GM19023 (cell line): ENCODE measurements around the gene EEF2K.

Experiments
- ATAC-seq: cut with Tn5 transposase; IDR thresholded peaks from one replicate; pipeline ENCODE4 v1.9.1; 2021; ENCODE audit warnings: mild to moderate bottlenecking, moderate library complexity; ENCODE audit not compliant: unreplicated experiment

The EEF2K gene

GRCh38 chr16:22314661-22315626 lies 108.9 kb downstream of the EEF2K start:
- no peak for ATAC-seq

- ATAC-seq: no peak
Measured at GRCh38 chr16:22315979-22316378, 109.9 kb downstream of the EEF2K start.

- no peak for ATAC-seq
Measured at GRCh38 chr16:22316411-22316811, 110.3 kb downstream of the EEF2K start.

- ATAC-seq: no peak
Measured at GRCh38 chr16:22317001-22317530, 111.0 kb downstream of the EEF2K start.

- ATAC-seq: no peak
Measured at GRCh38 chr16:22317625-22318024, 111.5 kb downstream of the EEF2K start.

- no peak for ATAC-seq
Measured at GRCh38 chr16:22318690-22319358, 112.7 kb downstream of the EEF2K start.

- ATAC-seq: no peak
Measured at GRCh38 chr16:22320572-22321339, 114.7 kb downstream of the EEF2K start.

- no peak for ATAC-seq
Measured at GRCh38 chr16:22321340-22322001, 115.4 kb downstream of the EEF2K start.

GRCh38 chr16:22322021-22322471 lies 116.0 kb downstream of the EEF2K start:
- no peak for ATAC-seq

GRCh38 chr16:22322741-22323140 lies 116.7 kb downstream of the EEF2K start:
- no peak for ATAC-seq

GRCh38 chr16:22323173-22323958 lies 117.3 kb downstream of the EEF2K start:
- no peak for ATAC-seq

- ATAC-seq: no peak
Measured at GRCh38 chr16:22323959-22324786, 118.1 kb downstream of the EEF2K start.

GRCh38 chr16:22324787-22325597 lies 118.9 kb downstream of the EEF2K start:
- ATAC-seq: no peak

GRCh38 chr16:22325598-22326368 lies 119.7 kb downstream of the EEF2K start:
- ATAC-seq: no peak

GRCh38 chr16:22326369-22326652 lies 120.2 kb downstream of the EEF2K start:
- no peak for ATAC-seq

GRCh38 chr16:22326771-22327445 lies 120.8 kb downstream of the EEF2K start:
- ATAC-seq: no peak

GRCh38 chr16:22327446-22327775 lies 121.3 kb downstream of the EEF2K start:
- ATAC-seq: no peak
